ENCODE results near the gene SMAD7.

Gene SMAD7

GRCh38 chr18:48892146-48892855 lies 58.5 kb downstream of the SMAD7 start:
- no peak for DNase-seq

- DNase-seq = no peak
Measured at GRCh38 chr18:48891721-48892120, 59.0 kb downstream of the SMAD7 start.

DNA sequence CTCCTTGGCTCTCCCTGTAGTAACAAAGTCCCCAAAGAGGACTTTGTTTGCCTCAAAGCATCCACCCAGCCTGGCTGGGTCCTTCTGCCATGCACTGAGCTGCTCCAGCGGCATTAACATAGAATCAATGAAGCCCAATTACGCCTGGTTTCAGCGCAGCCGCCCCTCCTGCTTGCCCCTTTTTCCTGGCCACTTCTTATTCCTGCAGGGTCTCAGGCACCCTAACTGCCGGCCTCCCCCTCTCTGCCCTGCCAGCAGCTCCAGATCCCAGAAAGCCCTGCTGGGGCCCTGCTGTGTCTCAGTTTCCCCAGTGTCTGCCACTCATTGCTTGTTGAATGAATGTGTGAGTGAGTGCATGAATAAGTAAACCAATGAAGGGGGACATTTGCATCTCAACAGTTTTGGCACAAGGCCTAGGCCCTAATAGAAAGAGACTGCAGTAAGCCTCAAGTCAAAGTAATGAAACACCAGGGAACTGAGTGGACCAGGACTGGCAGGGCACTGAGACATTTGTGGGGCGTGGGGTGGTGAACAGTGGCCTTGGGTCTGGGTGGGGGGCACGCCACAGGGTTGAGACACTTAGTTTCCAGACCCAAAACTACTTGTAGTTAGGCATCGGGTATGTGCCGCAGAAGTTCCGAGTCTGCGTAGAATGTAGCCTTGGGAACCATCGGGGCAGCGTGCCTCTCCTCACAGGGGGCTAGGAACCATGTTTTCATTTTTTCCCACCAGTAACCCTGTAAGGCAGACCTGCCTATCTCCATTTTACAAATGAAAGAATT lies 60.6 kb downstream of the SMAD7 start:
- no peak for DNase-seq

- no peak for DNase-seq
Measured at GRCh38 chr18:48889115-48889941, 61.4 kb downstream of the SMAD7 start.

DNA sequence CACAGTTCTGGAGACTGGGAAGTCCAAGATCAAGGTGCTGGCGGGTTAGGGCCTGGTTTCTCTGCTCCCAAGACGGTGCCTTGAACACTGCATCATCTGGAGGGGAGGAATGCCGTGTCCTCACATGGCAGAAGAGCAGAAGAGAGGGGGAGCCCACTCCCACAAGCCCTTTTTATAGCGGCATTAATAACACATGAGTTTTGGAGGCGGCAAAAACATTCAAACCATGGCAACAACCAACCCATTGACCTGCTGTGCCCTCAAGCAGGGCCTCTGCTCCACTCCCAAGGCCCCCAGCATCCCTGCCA lies 62.0 kb downstream of the SMAD7 start:
- DNase-seq = no peak

DNA sequence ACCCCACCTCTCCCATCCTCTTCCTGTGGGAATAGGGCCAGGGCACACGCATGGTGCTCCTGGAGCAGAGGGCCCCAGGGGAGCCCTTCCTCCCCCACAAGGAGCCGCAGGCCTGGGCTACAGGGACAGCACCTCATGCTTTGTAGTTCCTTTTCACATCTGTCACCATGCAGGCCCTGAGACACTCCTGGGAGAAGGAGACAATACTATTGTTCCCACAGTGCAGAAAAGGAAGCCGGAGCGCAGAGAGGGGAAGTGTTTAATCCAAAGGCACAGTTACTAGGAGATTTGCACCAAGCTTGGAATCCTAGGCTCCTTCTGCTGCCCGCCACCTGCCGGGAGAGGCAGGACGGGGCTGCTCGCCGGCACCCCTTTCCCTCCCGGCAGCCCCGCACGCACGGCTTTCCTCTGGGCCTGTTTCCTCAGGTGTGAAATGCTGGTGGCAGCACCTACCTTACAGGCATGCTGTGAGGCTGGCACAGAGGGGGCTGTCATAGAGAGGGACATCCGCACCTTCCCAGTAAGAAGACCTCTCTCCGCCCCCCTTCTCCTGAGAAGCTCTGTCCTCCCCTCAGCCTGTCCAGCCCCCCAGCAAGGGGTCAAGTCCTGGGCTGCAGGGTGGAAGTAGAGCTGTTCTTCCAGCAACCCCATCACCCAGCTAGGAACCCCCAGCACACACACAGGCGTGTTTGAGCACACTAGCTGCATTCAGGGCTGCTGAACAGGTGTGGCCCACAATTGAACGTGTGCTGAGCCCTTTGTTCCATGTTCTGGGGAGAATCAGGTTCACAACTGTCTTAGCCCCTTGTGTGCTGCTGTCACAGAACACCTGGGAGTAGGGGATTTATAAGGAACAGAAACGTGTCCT lies 62.6 kb downstream of the SMAD7 start:
- no peak for DNase-seq

DNA sequence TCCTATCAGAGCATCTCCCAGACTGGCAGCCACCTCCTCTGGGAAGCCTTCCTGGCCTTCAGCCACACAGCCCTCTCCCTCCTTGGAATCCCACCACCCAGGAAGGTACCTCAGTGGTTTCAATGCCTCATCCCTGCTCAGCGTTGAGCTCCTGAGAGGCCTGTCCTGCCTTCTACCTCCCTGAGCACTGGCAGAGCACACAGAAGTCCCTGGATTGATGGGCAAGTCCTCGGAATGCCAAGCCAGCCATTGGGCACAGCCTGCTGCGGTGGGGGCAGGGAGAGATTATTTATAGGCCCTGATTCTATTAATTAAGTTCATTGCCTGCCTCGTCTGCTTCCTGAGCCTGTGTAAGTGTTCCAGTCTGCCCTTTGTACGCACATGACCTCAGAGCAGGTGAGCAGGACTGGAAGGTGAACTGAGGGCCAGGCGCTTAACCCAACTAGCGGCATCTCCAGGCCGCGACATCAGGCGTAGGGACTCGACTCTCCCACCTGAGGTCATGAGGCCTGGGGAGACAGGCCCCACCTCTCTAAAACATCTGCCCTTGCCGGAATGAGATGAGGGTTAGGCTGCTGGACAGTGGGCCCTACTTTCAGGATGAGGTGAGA lies 63.4 kb downstream of the SMAD7 start:
- no peak for DNase-seq

GRCh38 chr18:48886520-48887293 lies 64.1 kb downstream of the SMAD7 start:
- DNase-seq = no peak

- DNase-seq = no peak
Measured at GRCh38 chr18:48885924-48886400, 64.8 kb downstream of the SMAD7 start.

- DNase-seq = no peak
Measured at GRCh38 chr18:48885266-48885923, 65.4 kb downstream of the SMAD7 start.

DNA sequence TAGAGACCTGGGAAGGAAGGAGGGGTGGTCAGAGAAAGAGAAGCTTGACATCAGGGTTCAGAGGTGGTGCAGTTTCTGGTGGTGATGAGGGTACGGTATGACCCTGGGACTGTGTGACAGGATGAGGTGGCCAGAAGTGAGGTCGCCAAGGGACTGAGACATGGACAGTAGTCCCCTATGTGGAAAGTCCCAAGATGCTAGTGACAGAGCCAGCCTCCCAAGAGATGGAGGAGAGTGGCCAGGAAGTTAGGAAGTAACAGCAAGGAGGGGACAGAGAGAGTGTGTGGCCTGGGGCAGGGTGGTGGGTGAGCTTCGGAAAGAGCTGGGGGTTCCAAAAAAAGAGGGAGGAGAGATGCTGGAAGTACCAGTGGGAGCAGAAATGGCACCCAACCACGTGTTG lies 66.0 kb downstream of the SMAD7 start:
- DNase-seq = no peak

DNA sequence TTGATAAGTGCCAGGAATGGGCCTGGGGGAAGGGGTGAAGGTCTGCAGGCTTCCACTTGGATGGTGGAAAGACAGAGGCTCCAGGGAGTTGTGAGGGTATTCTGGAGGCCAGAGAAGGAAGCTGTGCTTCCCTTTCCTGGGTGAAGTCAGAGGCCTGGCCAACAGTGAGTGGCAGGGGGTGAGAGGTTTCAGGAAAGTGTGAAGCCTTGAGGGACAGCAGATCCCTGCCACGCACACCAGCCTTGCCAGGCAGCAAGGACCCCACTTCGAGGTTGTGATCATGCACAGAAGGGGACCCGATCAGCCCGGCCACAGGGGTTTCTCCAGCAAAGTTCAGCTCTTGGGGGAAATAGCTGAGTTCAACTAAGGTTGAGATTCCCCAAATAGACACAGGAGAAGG lies 66.5 kb downstream of the SMAD7 start:
- DNase-seq = no peak

DNA sequence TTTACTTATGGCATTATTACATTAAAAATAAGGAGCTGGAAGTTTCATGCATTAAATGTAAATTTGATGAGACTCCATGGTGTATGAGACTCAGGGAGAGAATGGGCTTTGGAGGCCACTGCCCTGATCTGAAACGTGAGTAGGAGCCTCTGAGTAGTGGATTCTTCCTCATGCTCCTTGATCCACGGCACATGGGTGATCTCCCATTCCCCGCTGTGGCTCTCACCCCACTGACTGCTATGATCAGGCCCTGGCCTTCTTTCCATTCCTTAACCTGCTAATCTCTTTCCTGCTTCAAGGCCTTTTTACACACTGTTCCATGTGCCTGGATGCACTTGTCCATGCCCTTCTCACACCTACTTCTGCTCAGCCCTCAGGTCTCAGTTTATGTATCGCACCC lies 68.4 kb downstream of the SMAD7 start:
- DNase-seq = no peak

- no peak for DNase-seq
Measured at GRCh38 chr18:48880931-48881330, 69.8 kb downstream of the SMAD7 start.

- DNase-seq = no peak
Measured at GRCh38 chr18:48879008-48879431, 71.7 kb downstream of the SMAD7 start.

DNA sequence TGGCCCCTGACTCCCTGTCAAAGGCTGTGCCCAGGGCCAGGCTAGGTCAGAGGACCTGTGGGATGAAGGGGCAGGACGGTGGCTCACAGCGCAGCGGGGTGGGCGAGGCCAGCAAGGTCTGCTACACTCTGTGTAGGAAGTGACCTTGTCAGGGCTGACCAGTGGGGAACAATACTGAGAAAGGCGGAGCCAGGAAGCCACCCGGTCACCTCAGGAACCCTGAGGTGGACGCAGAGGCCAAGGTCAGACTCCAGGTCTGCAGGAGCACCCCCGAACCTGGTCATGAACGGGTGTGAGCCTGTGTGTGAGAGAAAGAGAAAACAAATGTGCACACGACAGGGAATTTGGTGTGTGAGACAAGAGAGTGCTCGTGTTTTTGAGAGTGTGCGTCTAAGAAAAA lies 72.3 kb downstream of the SMAD7 start:
- no peak for DNase-seq

- no peak for DNase-seq
Measured at GRCh38 chr18:48877941-48878340, 72.8 kb downstream of the SMAD7 start.

- no peak for DNase-seq
Measured at GRCh38 chr18:48876590-48876989, 74.2 kb downstream of the SMAD7 start.

DNA sequence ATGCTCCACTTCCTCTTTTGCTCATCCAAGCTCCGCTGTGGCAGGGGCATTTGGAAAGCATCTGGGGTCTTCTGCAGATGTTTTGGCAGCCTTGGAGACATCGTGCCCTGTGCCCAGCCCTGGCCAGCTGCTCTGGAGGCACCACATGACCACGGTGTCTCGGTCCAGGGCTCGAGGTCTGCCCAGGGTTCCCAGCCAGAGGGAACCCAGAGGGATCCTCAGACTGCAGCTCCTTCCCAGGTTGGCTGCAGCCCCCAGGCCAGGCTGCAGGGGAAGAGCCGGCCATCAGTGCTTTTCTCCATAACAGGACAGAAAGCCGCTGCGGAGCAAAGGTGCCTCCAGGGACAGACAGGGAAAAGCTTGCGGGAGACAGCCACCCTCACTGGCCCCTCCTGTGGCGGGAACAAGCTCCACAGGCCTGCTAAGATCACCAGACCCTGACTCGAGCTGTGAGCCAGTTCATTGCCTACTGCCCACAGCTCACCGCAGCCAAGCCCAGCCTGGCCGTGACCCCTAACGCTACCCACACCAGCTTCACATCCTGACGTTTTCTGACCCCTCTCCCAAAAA lies 74.7 kb downstream of the SMAD7 start:
- no peak for DNase-seq

- DNase-seq = no peak
Measured at GRCh38 chr18:48875314-48875941, 75.3 kb downstream of the SMAD7 start.

Data from SHP77 treated with DMSO at 0.1 percent for 48 hours (cell line).